Osteoblast (primary cell): ENCODE data around the gene FTO. TPM values are rescaled to one million over a fixed set of nuclear protein-coding genes. Genes with fewer than 3 reads are reported as not detected.

Experiments
- DNase-seq: peaks from one replicate; pipeline ENCODE4 v3.0.0; 2011; ENCODE audit warnings: low spot score, mixed read lengths; ENCODE audit not compliant: insufficient read length; ENCODE audit errors: missing footprints
- H2AFZ ChIP-seq: 2 replicates; pipeline ENCODE4 v1.6.0; 2011; ENCODE audit warnings: mild to moderate bottlenecking, low read length
- H3K27ac ChIP-seq: 2 replicates; pipeline ENCODE4 v1.5.1; 2011; ENCODE audit warnings: mild to moderate bottlenecking, low read depth, low read length, moderate library complexity
- H3K27me3 ChIP-seq: 2 replicates; pipeline ENCODE4 v1.6.0; 2012; ENCODE audit warnings: mild to moderate bottlenecking, control low read depth, inconsistent platforms, low read length, moderate library complexity; ENCODE audit not compliant: insufficient read depth
- H3K36me3 ChIP-seq: 2 replicates; pipeline ENCODE4 v1.5.1; 2011; ENCODE audit warnings: mild to moderate bottlenecking, low read length, control low read depth, moderate library complexity; ENCODE audit not compliant: insufficient read depth
- H3K4me1 ChIP-seq: 2 replicates; pipeline ENCODE4 v1.5.1; 2011; ENCODE audit warnings: mild to moderate bottlenecking, low read length, control low read depth, moderate library complexity; ENCODE audit not compliant: insufficient read depth
- H3K4me2 ChIP-seq: 2 replicates; pipeline ENCODE4 v1.6.0; 2011; ENCODE audit warnings: mild to moderate bottlenecking, low read length; ENCODE audit not compliant: insufficient read depth
- H3K4me3 ChIP-seq: fragments of 200-600 bp; sonication (generic); 3 replicates; pipeline ENCODE4 v1.5.1; 2012; ENCODE audit warnings: mild to moderate bottlenecking, low read length, inconsistent platforms; ENCODE audit not compliant: insufficient read depth
- H3K79me2 ChIP-seq: 2 replicates; pipeline ENCODE4 v1.6.0; 2012; ENCODE audit warnings: mild to moderate bottlenecking, low read length, control low read depth, inconsistent platforms; ENCODE audit not compliant: insufficient read depth
- H3K9me3 ChIP-seq: 2 replicates; pipeline ENCODE4 v1.5.1; 2011; ENCODE audit warnings: low read depth, low read length, control low read depth
- H4K20me1 ChIP-seq: 2 replicates; pipeline ENCODE4 v1.6.0; 2012; ENCODE audit warnings: mild to moderate bottlenecking, low read length, control low read depth; ENCODE audit not compliant: insufficient read depth
- total RNA-seq: library from RNA; depleted of rRNA; stranded (reverse); fragments of >200 nt; gene quantifications from 2 replicates; pipeline ENCODE4 v1.2.3, GENCODE V29; 2012
- TF ChIP-seq, protein P1 (sequence below): IDR thresholded peaks from 2 replicates; pipeline ENCODE4 v1.5.1; 2011; ENCODE audit warnings: mild to moderate bottlenecking, low read depth, low read length, moderate library complexity; ENCODE audit errors: extremely low read depth

The FTO gene
- total RNA-seq, 1 donor, result 152 TPM

DNA sequence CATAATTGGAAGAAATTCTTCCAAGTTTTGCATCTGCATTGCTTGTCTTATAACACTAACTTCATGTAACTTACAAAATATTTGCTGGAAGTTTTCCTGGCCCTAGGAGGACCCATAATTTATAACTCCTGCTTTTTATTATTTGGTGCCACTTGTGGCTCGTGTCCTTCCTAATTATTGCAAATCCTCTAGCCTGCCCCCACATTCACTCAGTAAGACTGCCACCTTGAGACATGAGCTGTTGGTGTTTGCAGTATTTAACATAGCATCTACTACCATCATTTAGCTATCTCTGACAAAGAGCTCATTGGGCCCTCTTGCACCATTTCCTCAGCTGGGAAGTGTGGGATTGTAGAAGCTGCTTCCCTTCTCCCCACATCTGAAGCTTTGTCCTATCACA lies 49.5 kb downstream of the FTO start:
- Histone ChIP-seq H2AFZ (no peak overlapping the region), H3K27ac (no peak overlapping the region), H3K9me3 (no peaks in the 10 kb centered on the region), H3K4me1 (peaks cover 9% of the 10 kb centered on the region), H3K4me2 (no peak overlapping the region), H3K4me3 (no peak overlapping the region), H3K36me3 (no peaks in the 10 kb centered on the region), H3K79me2 (peaks cover 64% of the 10 kb centered on the region), H3K27me3 (no peaks in the 10 kb centered on the region), H4K20me1 (peaks cover 29% of the 10 kb centered on the region)
- TF ChIP-seq, protein P1, sequence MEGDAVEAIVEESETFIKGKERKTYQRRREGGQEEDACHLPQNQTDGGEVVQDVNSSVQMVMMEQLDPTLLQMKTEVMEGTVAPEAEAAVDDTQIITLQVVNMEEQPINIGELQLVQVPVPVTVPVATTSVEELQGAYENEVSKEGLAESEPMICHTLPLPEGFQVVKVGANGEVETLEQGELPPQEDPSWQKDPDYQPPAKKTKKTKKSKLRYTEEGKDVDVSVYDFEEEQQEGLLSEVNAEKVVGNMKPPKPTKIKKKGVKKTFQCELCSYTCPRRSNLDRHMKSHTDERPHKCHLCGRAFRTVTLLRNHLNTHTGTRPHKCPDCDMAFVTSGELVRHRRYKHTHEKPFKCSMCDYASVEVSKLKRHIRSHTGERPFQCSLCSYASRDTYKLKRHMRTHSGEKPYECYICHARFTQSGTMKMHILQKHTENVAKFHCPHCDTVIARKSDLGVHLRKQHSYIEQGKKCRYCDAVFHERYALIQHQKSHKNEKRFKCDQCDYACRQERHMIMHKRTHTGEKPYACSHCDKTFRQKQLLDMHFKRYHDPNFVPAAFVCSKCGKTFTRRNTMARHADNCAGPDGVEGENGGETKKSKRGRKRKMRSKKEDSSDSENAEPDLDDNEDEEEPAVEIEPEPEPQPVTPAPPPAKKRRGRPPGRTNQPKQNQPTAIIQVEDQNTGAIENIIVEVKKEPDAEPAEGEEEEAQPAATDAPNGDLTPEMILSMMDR, result no peak
- no peak for DNase-seq

DNA sequence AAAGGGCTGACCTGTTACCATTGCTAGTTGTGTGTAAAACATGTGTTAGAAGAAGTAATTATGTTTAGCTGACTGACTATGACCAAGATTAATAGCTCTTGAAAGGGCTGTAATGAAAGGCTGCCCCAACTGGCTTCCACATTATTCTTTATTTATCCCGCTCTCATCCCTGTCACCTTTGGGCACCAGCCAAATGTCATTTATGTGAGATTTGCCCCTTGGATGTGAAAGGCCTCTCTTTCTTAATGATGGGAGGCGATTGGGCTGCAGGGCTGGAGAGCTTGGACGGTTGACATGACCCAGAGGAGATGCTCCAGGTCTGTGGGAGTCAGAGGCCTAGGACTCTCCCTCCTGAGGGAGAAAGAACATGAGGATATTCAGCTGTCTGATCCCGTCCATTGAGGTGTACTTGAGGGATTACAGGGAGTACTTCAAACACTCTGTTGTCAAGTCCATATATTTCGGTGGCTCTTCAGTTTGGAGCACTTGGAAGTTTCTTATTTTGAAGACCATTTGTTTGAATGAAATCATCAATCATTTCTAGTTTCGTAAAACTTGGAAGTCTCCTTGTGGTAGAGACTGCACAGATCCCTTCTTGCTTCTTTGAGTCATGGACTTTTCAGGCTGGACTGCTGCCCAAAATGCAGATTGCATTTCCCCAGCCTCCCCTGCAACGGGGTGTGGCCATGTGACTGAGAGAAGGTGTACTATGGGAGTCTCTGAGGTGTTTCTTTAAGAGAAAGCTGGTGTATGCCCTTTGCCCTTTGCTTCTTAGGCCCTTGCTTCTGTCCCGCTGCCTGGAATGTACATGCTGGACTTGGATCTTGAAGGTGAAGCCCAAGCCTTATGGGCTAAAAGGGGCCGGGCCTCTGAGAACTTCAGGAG lies 51.3 kb downstream of the FTO start:
- Histone ChIP-seq H3K4me3 (no peak overlapping the region), H3K4me1 (peaks cover 9% of the 10 kb centered on the region), H3K4me2 (no peak overlapping the region), H3K27me3 (no peaks in the 10 kb centered on the region), H4K20me1 (peaks cover 32% of the 10 kb centered on the region), H2AFZ (no peak overlapping the region), H3K9me3 (no peaks in the 10 kb centered on the region), H3K36me3 (no peaks in the 10 kb centered on the region), H3K79me2 (peaks cover 60% of the 10 kb centered on the region), H3K27ac (no peak overlapping the region)
- DNase-seq, result no peak
- TF ChIP-seq, protein P1, result no peak

DNA sequence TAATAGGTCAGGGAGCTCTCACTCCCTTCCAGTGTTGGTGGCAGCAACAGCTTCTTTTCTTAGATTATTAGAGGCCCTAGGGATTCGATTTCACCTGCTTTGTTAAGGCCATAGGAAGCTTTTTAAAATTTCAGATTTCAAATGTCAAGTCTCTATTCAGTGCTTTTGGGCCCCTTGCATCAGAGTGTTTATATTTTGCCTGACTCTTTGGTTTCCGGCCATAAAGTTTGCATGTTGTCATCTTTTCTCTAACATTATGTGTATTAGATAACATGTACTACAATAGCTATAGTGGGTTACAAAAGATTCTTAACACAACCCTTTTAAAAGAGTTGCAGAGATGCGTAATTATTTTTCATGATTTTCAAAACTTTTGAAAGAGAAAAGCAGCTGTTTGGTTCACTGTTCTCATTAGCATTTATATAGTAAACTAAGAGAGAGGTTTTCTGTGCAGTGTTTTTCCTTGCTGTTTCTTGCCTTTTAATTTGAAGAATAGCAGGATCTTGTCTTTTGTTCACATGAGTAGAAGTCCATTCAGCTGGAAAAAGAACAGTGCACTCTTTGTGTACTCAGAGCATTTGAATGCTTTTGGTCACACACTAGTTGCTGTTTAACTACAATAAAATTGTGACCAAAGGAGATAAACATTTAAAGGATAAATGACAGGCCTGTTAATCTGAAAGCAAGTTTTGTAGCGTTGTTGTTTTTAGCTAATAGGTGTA lies 52.5 kb downstream of the FTO start:
- Histone ChIP-seq H3K36me3 (no peaks in the 10 kb centered on the region), H3K9me3 (no peaks in the 10 kb centered on the region), H3K4me1 (peaks cover 9% of the 10 kb centered on the region), H3K4me2 (no peak overlapping the region), H3K27me3 (no peaks in the 10 kb centered on the region), H3K27ac (no peak overlapping the region), H4K20me1 (peaks cover 32% of the 10 kb centered on the region), H2AFZ (no peak overlapping the region), H3K4me3 (no peak overlapping the region), H3K79me2 (peaks cover 54% of the 10 kb centered on the region)
- TF ChIP-seq, protein P1, result no peak
- DNase-seq, result no peak
